Omental fat pad (tissue), 4 donors: ENCODE results near the gene SREBF1. TPM values are rescaled to one million over a fixed set of nuclear protein-coding genes. Genes with fewer than 3 reads are reported as not detected.

ENCODE experiments used
- ATAC-seq: fragments of 150-250 bp; one replicate; pipeline ENCODE4 v1.9.1; 2016; ENCODE audit warnings: mild to moderate bottlenecking, moderate library complexity; ENCODE audit not compliant: low FRiP score
- DNase-seq: peaks from one replicate; pipeline ENCODE4 v3.0.0-alpha.2; 2019; ENCODE audit warnings: low spot score
- total RNA-seq, 4 donors: library from RNA; depleted of rRNA; stranded (reverse); fragments of >200 nt; gene quantifications; one replicate each; pipeline ENCODE4 v1.1.0, GENCODE V29; 2016
- TF ChIP-seq, protein P1 (sequence below), 3 donors: fragments of 450-650 bp; IDR thresholded peaks; one replicate each; pipeline ENCODE4 v1.5.1; 2016 to 2017; ENCODE audit warnings: antibody characterized with exemption in 3 of 3, mild to moderate bottlenecking in 3 of 3, moderate library complexity in 2 of 3

The SREBF1 gene
- total RNA-seq, 4 donors from 2014 or later: 18.5 to 118 (median 31.2) TPM

DNA sequence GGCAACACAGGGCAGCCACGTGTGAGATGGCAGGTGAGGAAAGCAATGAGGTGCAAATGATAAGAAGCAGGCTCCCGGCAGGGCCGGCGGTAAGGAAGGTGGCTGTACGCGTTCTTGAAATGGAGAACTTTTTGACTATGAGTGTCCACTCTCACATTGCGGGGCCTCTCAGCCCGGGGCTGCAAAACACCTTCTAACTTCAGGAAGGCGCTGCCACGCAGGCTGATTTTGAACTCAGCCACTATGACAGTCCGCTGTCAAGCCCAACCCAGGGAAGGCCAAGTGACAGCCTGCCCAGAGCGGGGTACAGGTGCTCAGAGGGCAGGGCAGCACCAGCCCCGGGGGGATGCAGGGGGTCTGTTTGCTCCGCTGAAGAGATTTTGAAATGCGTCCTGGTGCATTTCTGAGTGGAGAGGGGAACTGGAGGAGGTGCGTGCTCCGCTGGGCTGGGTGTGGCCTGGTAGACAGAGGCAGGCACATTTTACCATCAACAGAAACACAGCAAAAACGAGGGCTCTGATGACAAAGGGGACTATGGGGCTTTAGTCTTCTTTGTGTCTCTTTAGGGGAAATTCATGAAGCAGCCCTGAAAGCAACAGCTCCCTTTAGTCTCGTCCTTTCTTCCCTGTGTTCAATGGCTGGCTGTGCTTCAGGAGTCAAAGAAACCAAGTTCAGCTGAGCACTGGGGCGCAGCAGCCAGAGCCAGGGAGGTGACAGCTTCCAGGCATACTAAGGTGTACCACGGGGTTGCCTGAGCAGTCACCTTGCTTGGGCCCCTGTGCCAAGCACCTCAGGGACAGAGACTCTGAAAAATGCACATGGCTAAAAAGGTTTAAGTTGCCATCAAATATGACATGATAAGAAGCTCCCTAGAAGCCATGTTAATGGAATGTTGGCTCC is 14.6 kb upstream of the SREBF1 start:
- no peak for DNase-seq
- ATAC-seq: no peak
- TF ChIP-seq, protein P1, sequence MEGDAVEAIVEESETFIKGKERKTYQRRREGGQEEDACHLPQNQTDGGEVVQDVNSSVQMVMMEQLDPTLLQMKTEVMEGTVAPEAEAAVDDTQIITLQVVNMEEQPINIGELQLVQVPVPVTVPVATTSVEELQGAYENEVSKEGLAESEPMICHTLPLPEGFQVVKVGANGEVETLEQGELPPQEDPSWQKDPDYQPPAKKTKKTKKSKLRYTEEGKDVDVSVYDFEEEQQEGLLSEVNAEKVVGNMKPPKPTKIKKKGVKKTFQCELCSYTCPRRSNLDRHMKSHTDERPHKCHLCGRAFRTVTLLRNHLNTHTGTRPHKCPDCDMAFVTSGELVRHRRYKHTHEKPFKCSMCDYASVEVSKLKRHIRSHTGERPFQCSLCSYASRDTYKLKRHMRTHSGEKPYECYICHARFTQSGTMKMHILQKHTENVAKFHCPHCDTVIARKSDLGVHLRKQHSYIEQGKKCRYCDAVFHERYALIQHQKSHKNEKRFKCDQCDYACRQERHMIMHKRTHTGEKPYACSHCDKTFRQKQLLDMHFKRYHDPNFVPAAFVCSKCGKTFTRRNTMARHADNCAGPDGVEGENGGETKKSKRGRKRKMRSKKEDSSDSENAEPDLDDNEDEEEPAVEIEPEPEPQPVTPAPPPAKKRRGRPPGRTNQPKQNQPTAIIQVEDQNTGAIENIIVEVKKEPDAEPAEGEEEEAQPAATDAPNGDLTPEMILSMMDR (IDR thresholded peaks at IDR 0.05): no peak

DNA sequence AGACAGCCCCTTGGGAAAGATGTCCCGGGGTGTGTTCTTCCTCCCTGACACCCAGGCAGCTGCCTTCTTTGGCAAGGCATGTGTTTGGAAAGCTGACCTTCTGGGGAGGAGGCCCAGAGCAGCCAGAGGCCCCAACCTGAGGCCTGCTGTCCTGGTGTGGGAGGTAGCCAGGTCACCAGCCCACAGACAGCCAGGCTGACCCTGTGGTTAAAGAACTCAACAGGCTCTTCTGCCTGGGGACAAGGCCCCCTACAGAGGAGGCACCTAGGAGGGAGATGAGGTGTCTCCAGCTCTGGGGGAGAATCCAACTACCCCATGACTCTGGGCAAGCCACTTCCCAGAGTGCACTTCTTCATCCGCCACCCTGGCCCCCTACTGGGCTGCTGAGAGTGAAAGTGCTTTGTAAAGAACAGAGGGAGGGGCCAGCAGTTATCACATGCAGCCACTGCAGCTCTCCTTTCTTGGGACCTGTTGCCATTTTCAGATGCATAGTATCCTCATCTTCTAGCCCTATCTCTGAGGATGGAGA is 13.1 kb upstream of the SREBF1 start:
- no peak for DNase-seq
- ATAC-seq: no peak
- TF ChIP-seq, protein P1 (IDR thresholded peaks at IDR 0.05): no peak

DNA sequence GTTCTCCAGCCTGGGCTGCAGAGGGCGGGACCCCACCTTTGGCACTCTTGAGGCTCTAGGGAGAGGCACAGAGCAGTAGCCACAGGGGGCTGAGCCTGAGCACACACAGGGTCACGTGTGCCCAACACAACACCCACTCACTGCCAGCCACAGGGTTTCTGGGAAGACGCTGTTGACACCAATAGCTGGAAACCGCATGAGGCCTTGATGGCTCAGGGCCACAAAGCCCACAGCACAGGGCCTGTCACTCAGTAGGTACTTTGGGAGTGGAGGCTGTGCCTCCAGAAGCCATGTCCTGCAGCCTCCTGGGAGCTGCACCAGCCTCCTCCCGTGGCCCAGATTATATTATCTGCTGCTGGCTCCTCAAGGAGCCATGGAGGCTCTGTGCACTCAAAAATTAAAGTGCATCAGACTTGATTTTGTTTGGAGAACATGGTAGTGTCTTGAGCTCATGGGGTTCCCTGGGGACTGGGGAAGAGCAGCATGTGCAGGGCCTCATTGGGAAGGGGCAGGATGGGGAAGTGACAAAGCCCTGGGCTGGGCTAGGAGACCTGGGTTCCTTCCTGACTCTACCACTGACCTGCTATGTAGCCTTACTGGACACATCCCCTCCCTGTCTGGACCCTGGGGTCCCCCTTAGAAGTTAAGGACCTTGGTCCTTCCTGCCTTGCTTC is 12.5 kb upstream of the SREBF1 start:
- TF ChIP-seq, protein P1 (IDR thresholded peaks at IDR 0.05): no peak
- DNase-seq (peak; percentile 46), ATAC-seq (peak; percentile 63)

DNA sequence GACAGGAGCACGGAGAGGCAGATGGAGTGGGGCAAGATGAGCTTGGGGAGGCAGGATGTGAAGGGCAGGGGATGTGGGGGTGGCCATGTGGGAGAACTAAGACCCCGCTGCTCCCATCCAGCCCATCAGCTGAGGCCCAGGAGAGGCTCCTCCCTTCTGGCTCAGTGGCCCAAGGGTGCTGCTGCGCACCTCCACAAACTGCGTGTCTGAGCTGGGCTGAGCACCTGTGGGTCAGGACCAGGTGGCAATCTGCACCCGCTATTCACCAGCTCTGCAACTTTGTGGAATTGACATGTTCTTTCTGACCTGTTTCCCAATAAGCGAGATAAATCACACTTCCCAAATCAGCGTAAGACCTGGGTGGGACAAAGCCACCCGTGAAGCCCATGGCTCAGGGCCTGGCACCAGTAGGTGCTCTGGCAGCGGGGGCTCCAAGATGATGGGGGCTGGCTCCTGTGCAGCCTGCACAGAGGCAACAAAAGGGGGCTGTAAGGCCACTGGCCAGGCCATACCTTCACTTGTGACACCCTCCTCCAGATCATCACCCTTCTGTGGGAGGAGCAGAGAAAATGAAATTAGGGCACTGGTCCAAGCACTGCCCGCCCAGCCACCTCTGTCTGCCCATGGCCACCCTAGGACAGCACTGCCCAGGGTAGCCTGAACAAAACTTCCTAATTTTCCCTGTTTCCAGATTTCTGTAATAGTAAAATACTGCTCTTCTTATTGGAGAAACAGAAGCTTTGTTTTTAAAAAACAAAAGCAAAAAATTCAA is 11.7 kb upstream of the SREBF1 start:
- TF ChIP-seq, protein P1 (IDR thresholded peaks at IDR 0.05): no peak
- DNase-seq (no peak), ATAC-seq (no peak)

DNA sequence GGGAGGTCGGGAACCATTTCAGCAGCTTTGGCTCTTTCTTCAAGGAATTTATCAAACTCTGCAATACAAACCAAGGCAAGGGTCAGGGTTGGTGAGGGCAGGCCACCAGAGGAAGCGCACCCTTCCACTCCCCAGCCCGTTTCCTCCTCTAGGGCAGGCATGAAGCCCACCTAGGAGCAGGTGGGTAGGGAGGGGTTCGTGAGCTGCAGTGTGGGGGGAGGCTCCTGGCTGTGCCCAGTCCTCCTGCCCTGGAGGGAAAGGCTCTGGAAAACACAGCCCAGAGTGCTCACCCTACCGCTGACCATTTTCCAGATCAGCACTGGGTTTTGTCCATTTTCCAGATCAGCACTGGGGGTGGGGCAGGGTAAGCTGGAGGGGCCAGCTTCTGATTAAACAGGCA is 10.9 kb upstream of the SREBF1 start:
- DNase-seq: no peak
- no peak for ATAC-seq
- TF ChIP-seq, protein P1 (IDR thresholded peaks at IDR 0.05): no peak

DNA sequence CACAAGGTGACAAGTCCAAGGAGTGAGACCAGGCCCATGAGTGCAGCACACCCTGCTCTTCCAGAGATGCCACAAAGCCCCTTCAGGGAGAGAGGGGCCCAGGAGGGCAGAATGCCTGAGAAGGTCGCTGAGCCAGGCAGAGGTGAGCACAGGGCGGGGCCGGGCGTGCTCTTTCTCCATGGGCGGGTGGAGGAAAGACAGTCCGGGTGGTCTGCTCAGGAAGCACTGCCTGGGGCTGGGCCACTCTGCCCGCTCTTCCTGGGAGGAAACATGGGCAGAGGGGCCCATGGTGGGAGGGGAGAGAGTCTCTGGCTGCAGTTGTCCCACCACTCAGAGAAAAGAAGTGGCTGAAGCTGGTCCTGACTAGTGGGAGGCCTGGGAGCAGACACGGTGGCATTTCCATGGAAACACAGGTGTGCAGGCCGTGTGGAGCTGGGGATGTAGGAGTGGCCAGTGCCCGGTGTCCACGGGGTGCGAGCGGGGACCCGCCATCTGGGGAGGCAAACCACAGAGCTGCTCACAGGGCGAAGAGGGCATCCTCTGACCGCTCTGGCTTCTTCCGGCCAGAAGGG is 10.4 kb upstream of the SREBF1 start:
- ATAC-seq (no peak), DNase-seq (no peak)
- TF ChIP-seq, protein P1 (IDR thresholded peaks at IDR 0.05): no peak
